ENCODE results near the gene ZGRF1. TPM values are rescaled to one million over a fixed set of nuclear protein-coding genes. Genes with fewer than 3 reads are reported as not detected.
A peak's percentile ranks its signal among the peaks of the same experiment; 100 is the strongest.
"Not testable (repeated sequence)": the region's sequence is repeated elsewhere in the genome, so short reads cannot be mapped to it uniquely, and the experiment has no call there.

The ZGRF1 gene
- polyA plus RNA-seq, 1 experiment, result 2.0 TPM

- no peak overlapping the region for H3K4me3 ChIP-seq (ENCODE audit: low read depth, low read length)
- no peak for TF ChIP-seq CTCF (IDR thresholded peaks at IDR 0.05; ENCODE audit: low read depth, low read length)
- ChIA-PET CTCF (interaction anchor here (7.8 kb wide), 1 partner anchor 197 kb away, joined by 76 read pairs; no protein-coding TSS in a partner anchor), POLR2A (no interaction called here)
- H3K27me3 ChIP-seq (ENCODE audit: control insufficient read depth, insufficient read depth, low read length), result peaks cover 38% of the 10 kb centered on the region
- no peak overlapping the region for H3K27ac ChIP-seq (ENCODE audit: low read depth, low read length)
- H3K9me3 ChIP-seq (ENCODE audit: control insufficient read depth, insufficient read depth, low read length), result peaks cover 4% of the 10 kb centered on the region; the same call in 1 of the 2 replicates
- no peak for DNase-seq (ENCODE audit: low read depth, low spot score)
These were observed 110.6 kb downstream of the ZGRF1 start for GRCh38 chr4:112526061-112526460.

GRCh38 chr4:112523764-112524505 is 112.8 kb downstream of the ZGRF1 start:
- ChIA-PET POLR2A (no interaction called here), CTCF (interaction anchor here (0.6 to 7.8 kb wide), 26 partner anchors 9 to 279 kb away, joined by 3 to 76 read pairs (median 4); no protein-coding TSS in a partner anchor)
- no peak for DNase-seq (ENCODE audit: low read depth, low spot score)
- H3K27me3 ChIP-seq (ENCODE audit: control insufficient read depth, insufficient read depth, low read length), result peaks cover 59% of the 10 kb centered on the region
- peaks cover 11% of the 10 kb centered on the region; the same call in 1 of the 2 replicates for H3K9me3 ChIP-seq (ENCODE audit: control insufficient read depth, insufficient read depth, low read length)
- TF ChIP-seq CTCF (IDR thresholded peaks at IDR 0.05; ENCODE audit: low read depth, low read length), result peak; percentile 72
- H3K4me3 ChIP-seq (ENCODE audit: low read depth, low read length), result peak overlapping the region; percentile 57
- no peak overlapping the region for H3K27ac ChIP-seq (ENCODE audit: low read depth, low read length)

- peak overlapping the region; percentile 57 for H3K4me3 ChIP-seq (ENCODE audit: low read depth, low read length)
- H3K27ac ChIP-seq (ENCODE audit: low read depth, low read length), result no peak overlapping the region
- TF ChIP-seq CTCF (IDR thresholded peaks at IDR 0.05; ENCODE audit: low read depth, low read length), result peak; percentile 46
- H3K9me3 ChIP-seq (ENCODE audit: control insufficient read depth, insufficient read depth, low read length), result peaks cover 11% of the 10 kb centered on the region; the same call in 1 of the 2 replicates
- CTCF ChIA-PET, result interaction anchor here (0.7 to 7.8 kb wide), 13 partner anchors 8 to 202 kb away, joined by 3 to 76 read pairs (median 7); no protein-coding TSS in a partner anchor
- POLR2A ChIA-PET, result no interaction called here
- no peak for DNase-seq (ENCODE audit: low read depth, low spot score)
- H3K27me3 ChIP-seq (ENCODE audit: control insufficient read depth, insufficient read depth, low read length), result peaks cover 67% of the 10 kb centered on the region
These were observed 113.5 kb downstream of the ZGRF1 start for GRCh38 chr4:112523008-112523721.

GRCh38 chr4:112522431-112522830 is 114.3 kb downstream of the ZGRF1 start:
- Histone ChIP-seq H3K27me3 (ENCODE audit: control insufficient read depth, insufficient read depth, low read length) (peaks cover 74% of the 10 kb centered on the region), H3K9me3 (ENCODE audit: control insufficient read depth, insufficient read depth, low read length) (peaks cover 11% of the 10 kb centered on the region; the same call in 1 of the 2 replicates)
- H3K27ac ChIP-seq (ENCODE audit: low read depth, low read length); H3K4me3 ChIP-seq (ENCODE audit: low read depth, low read length); DNase-seq (ENCODE audit: low read depth, low spot score); POLR2A ChIA-PET: not testable (repeated sequence)
- CTCF ChIA-PET, result interaction anchor here (0.5 to 7.8 kb wide), 10 partner anchors 9 to 359 kb away, joined by 3 to 76 read pairs (median 6); no protein-coding TSS in a partner anchor

GRCh38 chr4:112521123-112522023 is 115.3 kb downstream of the ZGRF1 start:
- H3K4me3 ChIP-seq (ENCODE audit: low read depth, low read length), result no peak overlapping the region
- ChIA-PET POLR2A (no interaction called here), CTCF (interaction anchor here (1.0 to 7.8 kb wide), 4 partner anchors 9 to 192 kb away, joined by 3 to 76 read pairs (median 15); no protein-coding TSS in a partner anchor)
- DNase-seq (ENCODE audit: low read depth, low spot score), result no peak
- H3K9me3 ChIP-seq (ENCODE audit: control insufficient read depth, insufficient read depth, low read length), result peaks cover 11% of the 10 kb centered on the region; the same call in 1 of the 2 replicates
- TF ChIP-seq CTCF (IDR thresholded peaks at IDR 0.05; ENCODE audit: low read depth, low read length), result no peak
- H3K27ac ChIP-seq (ENCODE audit: low read depth, low read length), result no peak overlapping the region
- H3K27me3 ChIP-seq (ENCODE audit: control insufficient read depth, insufficient read depth, low read length), result peaks cover 84% of the 10 kb centered on the region
